Natural killer cell (primary cell): ENCODE measurements around the gene PSMF1. TPM values are rescaled to one million over a fixed set of nuclear protein-coding genes. Genes with fewer than 3 reads are reported as not detected.

ENCODE experiments used
- ATAC-seq, 3 donors: fragments of 150-1000 bp in 2 of 3; fragments of 200-7000 bp in 1 of 3; cut with Tn5 transposase; 1 replicate in 1 of 3; 2 replicates in 2 of 3; pipeline ENCODE4 v1.10.0; 2021; ENCODE audit warnings: mild to moderate bottlenecking in 2 of 3, moderate library complexity in 2 of 3
- DNase-seq, 2 donors: peaks; one replicate each; pipeline versions ENCODE4 v3.0.0 to v3.0.0-alpha.2; 2013 to 2021; ENCODE audit warnings: mixed read lengths in 1 of 2
- H3K27ac ChIP-seq: one replicate; pipeline ENCODE4 v1.5.1; 2013; ENCODE audit warnings: mild to moderate bottlenecking, low read length
- H3K27me3 ChIP-seq: one replicate; pipeline ENCODE4 v1.6.1; 2013; ENCODE audit warnings: low read length; ENCODE audit not compliant: control insufficient read depth, insufficient read depth
- H3K36me3 ChIP-seq: one replicate; pipeline ENCODE4 v1.6.1; 2013; ENCODE audit warnings: low read length; ENCODE audit not compliant: control insufficient read depth, insufficient read depth
- H3K4me1 ChIP-seq: one replicate; pipeline ENCODE4 v1.6.1; 2013; ENCODE audit warnings: low read length; ENCODE audit not compliant: control insufficient read depth, insufficient read depth
- H3K4me3 ChIP-seq: one replicate; pipeline ENCODE4 v1.5.1; 2013; ENCODE audit warnings: low read length
- H3K9me3 ChIP-seq: one replicate; pipeline ENCODE4 v1.6.1; 2013; ENCODE audit warnings: low read length; ENCODE audit not compliant: control insufficient read depth, insufficient read depth
- H3K27ac Mint-ChIP-seq, 2 donors: one replicate each; pipeline ENCODE4 v1.8.0; 2022; ENCODE audit warnings: mild to moderate bottlenecking in 2 of 2, mixed read lengths in 2 of 2, moderate library complexity in 1 of 2
- H3K27me3 Mint-ChIP-seq, 2 donors: one replicate each; pipeline ENCODE4 v1.8.0; 2022; ENCODE audit warnings: low read depth in 2 of 2, mixed read lengths in 2 of 2
- H3K36me3 Mint-ChIP-seq: one replicate; pipeline ENCODE4 v1.8.0; 2022; ENCODE audit warnings: mixed read lengths
- H3K4me1 Mint-ChIP-seq, 2 donors: one replicate each; pipeline ENCODE4 v1.8.0; 2022; ENCODE audit warnings: mixed read lengths in 2 of 2
- H3K4me3 Mint-ChIP-seq: one replicate; pipeline ENCODE4 v1.8.0; 2022; ENCODE audit warnings: mild to moderate bottlenecking, moderate library complexity, mixed read lengths
- H3K9me3 Mint-ChIP-seq, 2 donors: one replicate each; pipeline ENCODE4 v1.8.0; 2022; ENCODE audit warnings: mixed read lengths in 2 of 2
- WGBS: methylation state at CpG from one replicate; pipeline ENCODE4 v1.1.7; 2013; ENCODE audit warnings: missing lambda C conversion rate; ENCODE audit not compliant: insufficient coverage; 5-methylcytosine and 5-hydroxymethylcytosine counted together
- intact Hi-C: fragments of 100-400 bp; cut with micrococcal nuclease; formaldehyde crosslinking; loops from one replicate; pipeline ENCODE4 v1.14.2; 2022
- total RNA-seq, 4 donors: library from RNA; stranded (reverse); fragments of 120-200 nt in 1 of 4; gene quantifications; one replicate each; pipeline versions ENCODE4 v1.2.3 to v1.2.4, GENCODE V29; 2013 to 2022
- TF ChIP-seq, protein P1 (sequence below): fragments of 200-600 bp; IDR thresholded peaks from one replicate; pipeline ENCODE4 v1.8.0; 2022; ENCODE audit warnings: antibody characterized with exemption

Gene PSMF1
- total RNA-seq, 3 donors from 2014 or later (not counting 1 experiment from before 2014, with no cell fraction given), result 97.1 to 107 (median 101) TPM

GRCh38 chr20:1191299-1191698, 72.9 kb downstream of the PSMF1 start:
- peaks cover under 1 to 8% of the 10 kb centered on the region in 2 donors for H3K27me3 Mint-ChIP-seq
- Histone ChIP-seq H3K27ac (no peak overlapping the region), H3K9me3 (no peaks in the 10 kb centered on the region), H3K27me3 (no peaks in the 10 kb centered on the region), H3K4me1 (no peaks in the 10 kb centered on the region), H3K4me3 (no peak overlapping the region), H3K36me3 (no peaks in the 10 kb centered on the region)
- peaks cover 0 to under 1% of the 10 kb centered on the region in 2 donors for H3K9me3 Mint-ChIP-seq
- intact Hi-C loops, result no loop called here
- DNase-seq (no peak), ATAC-seq (no peak)
- H3K36me3 Mint-ChIP-seq, result no peaks in the 10 kb centered on the region
- no peak overlapping the region for H3K27ac Mint-ChIP-seq
- H3K4me3 Mint-ChIP-seq, result no peak overlapping the region
- TF ChIP-seq, protein P1, sequence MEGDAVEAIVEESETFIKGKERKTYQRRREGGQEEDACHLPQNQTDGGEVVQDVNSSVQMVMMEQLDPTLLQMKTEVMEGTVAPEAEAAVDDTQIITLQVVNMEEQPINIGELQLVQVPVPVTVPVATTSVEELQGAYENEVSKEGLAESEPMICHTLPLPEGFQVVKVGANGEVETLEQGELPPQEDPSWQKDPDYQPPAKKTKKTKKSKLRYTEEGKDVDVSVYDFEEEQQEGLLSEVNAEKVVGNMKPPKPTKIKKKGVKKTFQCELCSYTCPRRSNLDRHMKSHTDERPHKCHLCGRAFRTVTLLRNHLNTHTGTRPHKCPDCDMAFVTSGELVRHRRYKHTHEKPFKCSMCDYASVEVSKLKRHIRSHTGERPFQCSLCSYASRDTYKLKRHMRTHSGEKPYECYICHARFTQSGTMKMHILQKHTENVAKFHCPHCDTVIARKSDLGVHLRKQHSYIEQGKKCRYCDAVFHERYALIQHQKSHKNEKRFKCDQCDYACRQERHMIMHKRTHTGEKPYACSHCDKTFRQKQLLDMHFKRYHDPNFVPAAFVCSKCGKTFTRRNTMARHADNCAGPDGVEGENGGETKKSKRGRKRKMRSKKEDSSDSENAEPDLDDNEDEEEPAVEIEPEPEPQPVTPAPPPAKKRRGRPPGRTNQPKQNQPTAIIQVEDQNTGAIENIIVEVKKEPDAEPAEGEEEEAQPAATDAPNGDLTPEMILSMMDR, result no peak
- 97% methylated on average over 3 of the region's 3 CpGs for WGBS
- no peaks in the 10 kb centered on the region for H3K4me1 Mint-ChIP-seq

GRCh38 chr20:1195226-1195625, 76.8 kb downstream of the PSMF1 start:
- intact Hi-C loops, result no loop called here
- no peak overlapping the region for H3K27ac ChIP-seq
- H3K4me1 ChIP-seq, result no peaks in the 10 kb centered on the region
- DNase-seq (no peak), ATAC-seq (no peak)
- H3K4me3 ChIP-seq, result no peak overlapping the region
- H3K27ac Mint-ChIP-seq, result no peak overlapping the region
- TF ChIP-seq, protein P1, result no peak
- no peaks in the 10 kb centered on the region for H3K36me3 Mint-ChIP-seq
- H3K9me3 ChIP-seq, result no peaks in the 10 kb centered on the region
- H3K27me3 Mint-ChIP-seq, result peaks cover 0 to under 1% of the 10 kb centered on the region in 2 donors
- peaks cover 0 to 2% of the 10 kb centered on the region in 2 donors for H3K9me3 Mint-ChIP-seq
- no peaks in the 10 kb centered on the region for H3K36me3 ChIP-seq
- H3K27me3 ChIP-seq, result no peaks in the 10 kb centered on the region
- 88% methylated on average over 1 of the region's 1 CpG for WGBS
- H3K4me3 Mint-ChIP-seq, result no peak overlapping the region
- H3K4me1 Mint-ChIP-seq, result no peaks in the 10 kb centered on the region

GRCh38 chr20:1196634-1197033, 78.2 kb downstream of the PSMF1 start:
- intact Hi-C loops, result no loop called here
- no peaks in the 10 kb centered on the region for H3K27me3 Mint-ChIP-seq
- Histone ChIP-seq H3K27ac (no peak overlapping the region), H3K4me3 (no peak overlapping the region), H3K27me3 (no peaks in the 10 kb centered on the region), H3K9me3 (no peaks in the 10 kb centered on the region), H3K4me1 (no peaks in the 10 kb centered on the region), H3K36me3 (no peaks in the 10 kb centered on the region)
- no peak overlapping the region for H3K27ac Mint-ChIP-seq
- TF ChIP-seq, protein P1, result no peak
- no peaks in the 10 kb centered on the region for H3K4me1 Mint-ChIP-seq
- no peak for DNase-seq
- no peak for ATAC-seq
- H3K4me3 Mint-ChIP-seq, result no peak overlapping the region
- 87% methylated on average over 2 of the region's 2 CpGs for WGBS
- H3K36me3 Mint-ChIP-seq, result no peaks in the 10 kb centered on the region
- peaks cover 0 to 2% of the 10 kb centered on the region in 2 donors for H3K9me3 Mint-ChIP-seq

DNA sequence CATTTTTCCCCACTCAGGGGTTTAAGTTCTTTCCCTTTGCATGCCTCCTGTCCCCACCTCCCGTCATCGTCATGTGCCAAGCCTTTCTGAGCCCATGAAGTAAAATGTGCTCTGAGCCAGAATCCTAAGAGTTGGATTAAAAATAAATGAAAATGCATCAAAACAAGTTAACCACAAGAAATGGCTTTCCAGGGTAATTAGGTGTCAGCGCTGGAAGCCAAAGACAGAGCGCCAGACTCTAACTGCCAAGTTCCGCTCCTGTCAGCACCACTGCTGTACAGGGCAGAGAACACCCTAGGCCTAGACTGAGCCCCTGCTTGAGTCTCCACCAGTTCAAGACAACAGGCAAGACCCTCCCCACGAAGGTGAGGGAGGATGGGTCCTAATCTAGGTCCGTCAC, 79.4 kb downstream of the PSMF1 start:
- DNase-seq, result no peak
- no peaks in the 10 kb centered on the region for H3K9me3 ChIP-seq
- TF ChIP-seq, protein P1, result no peak
- no peak overlapping the region for H3K4me3 Mint-ChIP-seq
- H3K27me3 Mint-ChIP-seq, result peaks cover 0 to 4% of the 10 kb centered on the region in 2 donors
- H3K4me1 Mint-ChIP-seq, result no peaks in the 10 kb centered on the region
- H3K27ac ChIP-seq, result no peak overlapping the region
- H3K27me3 ChIP-seq, result no peaks in the 10 kb centered on the region
- H3K9me3 Mint-ChIP-seq, result peaks cover 0 to 2% of the 10 kb centered on the region in 2 donors
- no peaks in the 10 kb centered on the region for H3K36me3 Mint-ChIP-seq
- no peaks in the 10 kb centered on the region for H3K4me1 ChIP-seq
- no peak overlapping the region for H3K27ac Mint-ChIP-seq
- ATAC-seq, result no peak
- WGBS, result 89% methylated on average over 7 of the region's 7 CpGs
- intact Hi-C loops, result no loop called here
- H3K36me3 ChIP-seq, result no peaks in the 10 kb centered on the region
- H3K4me3 ChIP-seq, result no peak overlapping the region
